CD4-positive, alpha-beta T cell treated with Interleukin-15 for 1 hour (primary cell): Measurements from ENCODE around the gene SLC39A11.
A peak's percentile ranks its signal among the peaks of the same experiment; 100 is the strongest.
"Not testable (repeated sequence)": the region's sequence is repeated elsewhere in the genome, so short reads cannot be mapped to it uniquely, and the experiment has no call there.

ENCODE experiments used
- DNase-seq: peaks from one replicate; pipeline ENCODE4 v3.0.0-alpha.2; 2020

SLC39A11 gene

DNA sequence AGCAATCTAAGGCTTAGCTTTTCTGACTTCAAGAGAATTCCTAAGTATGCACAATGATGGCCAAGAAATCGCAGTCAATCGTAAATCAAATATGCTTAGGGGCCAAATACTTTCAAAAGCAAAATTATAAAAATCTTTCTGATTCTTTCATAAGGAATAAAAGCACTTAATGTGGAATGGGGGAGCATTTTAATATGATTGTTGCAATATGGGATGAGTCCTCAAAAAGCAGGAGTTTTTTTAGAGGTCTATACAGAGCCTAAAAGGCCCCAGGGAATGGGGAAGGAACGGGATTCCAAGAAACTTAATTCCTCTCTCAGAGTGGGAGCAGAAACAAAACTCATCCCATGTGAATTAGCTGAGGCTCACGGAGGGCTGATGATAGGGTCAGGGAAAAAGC lies 14.7 kb upstream of the SLC39A11 start:
- DNase-seq = no peak

GRCh38 chr17:73105431-73105830 lies 12.9 kb upstream of the SLC39A11 start:
- DNase-seq = no peak

- DNase-seq = no peak
Observed at GRCh38 chr17:73104450-73104849, 12.0 kb upstream of the SLC39A11 start.

GRCh38 chr17:73103641-73104335 lies 11.3 kb upstream of the SLC39A11 start:
- peak; percentile 20 for DNase-seq

DNA sequence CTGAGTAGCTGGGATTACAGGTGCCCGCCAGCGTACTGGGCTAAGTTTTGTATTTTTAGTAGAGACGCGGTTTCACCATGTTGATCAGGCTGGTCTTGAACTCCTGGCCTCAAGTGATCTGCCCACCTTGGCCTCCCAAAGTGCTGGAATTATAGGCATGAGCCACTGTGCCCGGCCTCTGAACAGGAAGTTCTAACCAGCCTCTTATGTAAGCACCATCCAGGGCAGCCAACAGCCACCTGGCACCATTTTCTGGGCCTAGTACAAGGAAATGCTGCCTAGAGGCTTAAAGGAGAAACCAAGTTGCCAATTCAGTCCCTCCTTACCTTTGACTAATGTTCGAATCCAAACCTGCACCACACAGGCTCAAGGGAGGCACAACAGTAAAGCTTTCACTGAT lies 8.5 kb upstream of the SLC39A11 start:
- DNase-seq = no peak

DNA sequence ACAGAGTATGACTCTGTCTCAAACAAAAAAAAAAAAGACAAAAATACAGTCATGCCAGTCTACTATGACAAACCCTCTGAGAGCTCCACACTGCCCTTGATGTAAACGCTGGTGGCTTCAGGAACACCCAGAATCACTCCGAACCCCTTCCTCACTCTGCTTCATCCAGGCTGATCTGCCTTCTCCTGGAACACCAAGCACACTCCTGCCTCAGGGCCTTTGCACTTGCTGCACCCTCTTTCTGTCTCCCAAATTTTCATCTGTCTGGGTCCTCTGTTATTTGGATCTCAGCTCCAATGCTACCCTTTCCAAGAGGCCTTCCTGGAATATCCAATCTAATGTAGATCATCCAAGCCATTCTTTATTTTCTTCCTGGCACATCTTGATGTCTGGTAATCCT lies 7.9 kb upstream of the SLC39A11 start:
- no peak for DNase-seq

DNA sequence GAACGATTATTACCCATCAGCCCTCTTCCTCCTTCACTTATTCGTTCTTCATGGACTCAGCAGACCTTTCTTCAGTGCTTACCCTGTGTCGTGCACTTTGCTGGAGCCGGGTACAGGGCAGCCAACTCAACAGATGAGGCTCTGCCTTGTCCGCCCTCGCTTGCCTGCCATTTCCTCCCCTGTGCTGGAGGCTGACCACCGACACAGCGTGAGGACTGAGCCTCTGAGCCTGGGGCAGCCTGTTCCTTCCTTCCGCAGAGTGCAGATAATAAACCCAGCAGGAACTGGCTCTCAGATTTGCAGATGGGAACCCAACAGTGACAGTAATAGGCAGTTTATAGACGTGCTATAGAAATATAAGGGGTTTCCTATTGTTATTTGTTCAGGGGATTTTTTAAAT lies 7.0 kb upstream of the SLC39A11 start:
- DNase-seq = no peak

DNA sequence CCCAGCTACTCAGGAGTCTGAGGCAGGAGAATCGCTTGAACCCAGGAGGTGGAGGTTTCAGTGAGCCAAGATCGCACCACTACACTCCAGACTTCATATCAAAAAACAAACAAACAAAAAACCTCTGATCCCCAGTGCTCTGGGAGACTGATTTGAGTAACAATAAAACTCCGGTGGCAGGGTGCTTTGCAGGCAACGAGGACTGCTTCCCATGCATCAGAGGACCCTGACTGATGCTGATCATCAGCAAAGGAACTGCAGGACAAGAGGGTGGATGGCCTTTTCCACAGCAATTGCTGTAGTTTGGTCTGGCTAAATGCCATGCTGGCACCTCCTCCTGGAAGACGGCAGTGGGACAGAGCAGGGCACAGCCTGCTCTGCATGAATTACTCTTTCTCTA lies 6.4 kb upstream of the SLC39A11 start:
- DNase-seq = no peak

DNA sequence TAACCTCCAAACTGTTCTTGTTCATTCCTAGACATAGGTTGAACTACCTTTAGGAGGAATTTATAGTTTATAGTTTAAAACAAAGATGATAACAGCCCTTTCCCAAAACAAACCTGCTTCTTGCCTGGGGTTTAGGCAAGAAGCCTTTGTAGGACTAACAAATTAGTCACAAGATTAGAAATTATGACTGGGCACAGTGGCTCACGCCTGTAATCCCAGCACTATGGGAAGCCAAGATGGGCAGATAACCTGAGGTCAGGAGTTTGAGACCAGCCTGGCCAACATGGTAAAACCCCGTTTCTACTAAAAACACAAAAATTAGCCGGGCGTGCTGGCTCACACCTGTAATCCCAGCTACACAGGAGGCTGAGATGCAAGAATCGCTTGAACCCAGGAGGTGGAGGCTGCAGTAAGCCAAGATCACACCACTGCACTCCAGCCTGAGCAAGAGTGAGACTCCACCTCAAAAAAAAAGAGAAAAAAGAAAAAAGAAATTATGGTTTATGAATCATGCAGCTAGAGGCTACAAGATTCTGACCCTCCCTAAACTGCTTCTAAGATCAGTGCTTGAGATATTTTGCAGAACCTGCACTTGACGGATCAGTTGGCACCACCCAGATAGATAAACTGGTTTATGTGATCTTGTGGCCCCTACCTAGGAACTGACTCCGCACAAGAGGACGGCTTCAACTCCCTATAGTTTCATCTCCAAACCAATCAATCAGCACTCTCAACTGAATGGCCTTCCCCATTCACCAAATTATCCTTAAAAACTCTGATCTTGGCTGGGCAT lies 5.7 kb upstream of the SLC39A11 start:
- DNase-seq = not testable (repeated sequence)

- DNase-seq = no peak
Observed at GRCh38 chr17:73096866-73097265, 4.4 kb upstream of the SLC39A11 start.

GRCh38 chr17:73096211-73096610 lies 3.7 kb upstream of the SLC39A11 start:
- DNase-seq = no peak

GRCh38 chr17:73093286-73093685 lies 798 bp upstream of the SLC39A11 start:
- DNase-seq = no peak

- DNase-seq = no peak
Observed at GRCh38 chr17:73091770-73092522, 542 bp downstream of the SLC39A11 start.

GRCh38 chr17:73091410-73091769 lies 1.1 kb downstream of the SLC39A11 start:
- DNase-seq = no peak

DNA sequence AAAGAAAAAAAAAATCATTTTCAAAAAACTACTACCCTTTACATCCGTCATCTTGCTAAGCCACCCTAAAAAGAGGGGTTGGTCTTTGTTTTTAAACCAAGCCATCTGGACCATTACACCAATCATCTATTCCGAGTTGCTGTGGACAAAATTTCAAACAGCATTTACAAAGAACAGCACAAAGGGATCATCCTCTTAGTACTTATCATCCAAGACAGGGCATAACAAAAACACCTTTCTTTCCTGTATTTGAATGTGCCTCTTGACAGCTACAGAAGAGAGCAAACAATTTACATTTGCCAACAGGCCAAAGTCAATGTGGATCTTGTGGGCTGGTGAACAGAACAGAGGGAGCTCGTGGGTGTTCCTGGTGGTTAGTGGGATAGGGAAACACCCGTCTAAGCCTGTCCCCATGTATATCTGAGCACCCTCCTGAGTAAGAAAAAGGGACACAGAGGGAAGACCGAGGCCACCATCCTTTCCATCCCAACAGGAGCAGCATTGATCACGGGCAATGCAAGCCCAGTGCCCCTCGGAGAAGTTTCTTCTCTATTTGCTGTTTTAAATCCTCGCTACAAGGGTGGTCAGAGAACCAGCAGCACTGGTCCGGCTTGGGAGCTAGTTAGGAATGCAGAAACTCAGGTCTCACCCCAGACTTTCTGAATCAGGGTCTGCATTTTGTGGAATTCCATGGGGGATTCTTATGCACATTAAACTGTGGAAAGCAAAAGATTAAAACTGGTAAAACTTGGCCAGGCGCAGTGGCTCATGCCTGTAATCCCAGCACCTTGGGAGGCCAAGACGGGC lies 1.9 kb downstream of the SLC39A11 start:
- DNase-seq = no peak

DNA sequence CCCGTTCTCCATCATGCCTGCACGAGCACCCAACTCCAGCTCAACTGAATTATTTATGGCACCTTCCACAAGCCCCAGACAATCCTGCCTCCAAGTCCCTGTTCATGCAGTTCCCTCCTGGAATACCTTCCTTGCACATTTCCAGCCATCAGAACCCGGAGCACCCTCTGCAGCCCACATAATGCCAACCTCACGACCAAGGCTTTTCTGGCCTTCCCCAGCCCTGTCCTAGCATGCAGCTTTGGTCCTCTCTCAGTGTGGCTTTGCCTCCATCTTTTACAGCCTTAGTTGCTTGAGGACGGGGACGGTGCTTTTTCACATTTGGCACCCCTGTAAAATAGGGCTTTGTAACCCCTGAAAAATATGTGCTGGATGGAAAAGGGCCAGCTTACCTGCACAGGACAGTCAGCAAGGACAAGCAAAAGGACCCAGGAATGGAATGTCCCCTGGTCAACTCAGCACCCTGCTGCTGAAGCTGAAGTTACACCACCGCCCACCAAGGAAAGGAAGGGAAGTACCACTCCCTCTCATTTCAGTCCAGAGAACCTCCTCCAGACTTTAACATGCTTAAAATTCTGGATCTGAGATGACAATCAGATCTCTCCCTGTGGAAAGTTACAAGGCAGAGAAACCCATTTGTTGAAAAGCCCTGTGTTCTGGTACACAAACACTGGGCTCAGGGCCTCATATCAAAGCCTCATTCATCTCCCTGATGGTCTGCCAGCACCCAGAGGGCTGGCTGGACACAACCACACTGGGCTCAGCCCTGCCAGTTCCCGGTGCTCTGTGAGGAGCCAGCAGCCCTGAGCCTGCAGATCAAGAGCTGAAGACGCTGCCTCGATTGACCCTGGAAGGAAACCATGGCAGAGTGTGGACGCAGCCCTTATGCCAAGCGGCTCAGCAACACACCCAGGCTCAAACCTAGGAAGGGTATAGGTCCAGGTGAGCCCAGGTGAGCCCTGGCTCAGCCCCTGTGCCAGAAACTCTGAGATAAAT lies 2.9 kb downstream of the SLC39A11 start:
- DNase-seq = no peak

GRCh38 chr17:73088561-73088960 lies 3.9 kb downstream of the SLC39A11 start:
- DNase-seq = no peak

DNA sequence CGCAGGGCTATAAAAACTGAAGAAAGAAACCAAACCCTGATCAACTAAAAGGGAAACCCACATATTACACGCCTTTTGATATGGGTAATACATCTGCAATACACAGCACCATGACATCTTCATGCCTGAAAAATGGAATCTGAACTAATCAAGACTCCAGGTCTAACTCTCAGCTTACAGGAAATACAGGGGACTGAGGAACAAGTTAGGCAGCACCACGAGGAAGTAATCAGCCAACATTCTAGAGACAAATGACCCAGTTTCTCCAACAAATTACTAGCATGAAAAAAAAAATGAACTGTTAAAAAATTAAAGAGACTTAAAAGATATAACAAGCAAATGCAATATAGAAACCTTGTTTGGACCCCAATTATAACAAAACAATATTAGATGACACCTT lies 9.1 kb downstream of the SLC39A11 start:
- DNase-seq = no peak

DNA sequence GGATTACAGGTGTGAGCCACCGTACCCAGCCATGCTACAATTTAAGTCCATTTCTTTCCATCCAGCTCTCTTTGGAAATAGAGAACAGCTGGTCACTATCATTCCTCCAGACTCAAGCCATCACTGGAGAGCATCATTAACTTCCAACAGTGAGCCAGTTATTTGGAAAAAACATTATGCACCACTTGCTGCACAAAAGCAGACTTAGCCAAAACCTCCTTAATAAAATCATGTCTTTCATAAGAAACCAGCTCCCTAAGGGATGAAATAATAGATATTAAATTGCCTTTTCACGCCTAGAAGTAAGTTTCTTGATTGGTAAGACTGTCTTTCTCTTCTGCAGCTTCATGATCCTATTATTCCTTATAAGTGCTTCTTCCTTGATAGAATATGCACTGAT lies 17.9 kb downstream of the SLC39A11 start:
- no peak for DNase-seq

GRCh38 chr17:73072219-73072962 lies 20.1 kb downstream of the SLC39A11 start:
- DNase-seq = no peak
